Mesendoderm (in vitro differentiated cells): ENCODE data around the gene ITPR3.

Source experiments
- DNase-seq: peaks from one replicate; pipeline ENCODE4 v3.0.0; 2013
- H2AK5ac ChIP-seq: 2 replicates; pipeline ENCODE4 v1.6.1; 2013; ENCODE audit warnings: low read length, inconsistent platforms
- H2BK120ac ChIP-seq: 2 replicates; pipeline ENCODE4 v1.6.1; 2013; ENCODE audit warnings: low read depth, mild to moderate bottlenecking, low read length, moderate library complexity, mixed read lengths
- H2BK15ac ChIP-seq: replicated peaks from 2 replicates; pipeline ENCODE4 v1.6.1; 2013; ENCODE audit warnings: low read depth, mild to moderate bottlenecking, moderate library complexity
- H2BK5ac ChIP-seq: 2 replicates; pipeline ENCODE4 v1.6.1; 2013; ENCODE audit warnings: low read length, inconsistent platforms
- H3K18ac ChIP-seq: 2 replicates; pipeline ENCODE4 v1.6.1; 2013; ENCODE audit warnings: mild to moderate bottlenecking, low read length, mixed read lengths
- H3K23ac ChIP-seq: one replicate; pipeline ENCODE4 v1.6.1; 2013; ENCODE audit warnings: low read length
- H3K27ac ChIP-seq: 2 replicates; pipeline ENCODE4 v1.5.1; 2013; ENCODE audit warnings: low read depth, mild to moderate bottlenecking, inconsistent platforms, low read length, moderate library complexity
- H3K27me3 ChIP-seq: 2 replicates; pipeline ENCODE4 v1.6.1; 2013; ENCODE audit warnings: low read length, control low read depth, mild to moderate bottlenecking, inconsistent platforms; ENCODE audit not compliant: insufficient read depth, poor library complexity
- H3K36me3 ChIP-seq: 2 replicates; pipeline ENCODE4 v1.6.1; 2013; ENCODE audit warnings: low read length, inconsistent platforms; ENCODE audit not compliant: control insufficient read depth, insufficient read depth
- H3K4ac ChIP-seq: one replicate; pipeline ENCODE4 v1.6.1; 2013; ENCODE audit warnings: low read depth, mild to moderate bottlenecking, low read length, moderate library complexity
- H3K4me1 ChIP-seq: 2 replicates; pipeline ENCODE4 v1.6.1; 2013; ENCODE audit warnings: low read depth, low read length, inconsistent platforms; ENCODE audit not compliant: control insufficient read depth
- H3K4me2 ChIP-seq: 2 replicates; pipeline ENCODE4 v1.6.1; 2013; ENCODE audit warnings: low read length
- H3K4me3 ChIP-seq: 2 replicates; pipeline ENCODE4 v1.5.1; 2013; ENCODE audit warnings: mild to moderate bottlenecking, low read length
- H3K56ac ChIP-seq: one replicate; pipeline ENCODE4 v1.6.1; 2013; ENCODE audit warnings: low read length
- H3K79me1 ChIP-seq: 2 replicates; pipeline ENCODE4 v1.6.1; 2013; ENCODE audit warnings: low read length, inconsistent platforms
- H3K79me2 ChIP-seq: 2 replicates; pipeline ENCODE4 v1.6.1; 2013; ENCODE audit warnings: mild to moderate bottlenecking, low read length; ENCODE audit not compliant: control insufficient read depth, insufficient read depth
- H3K9ac ChIP-seq: 2 replicates; pipeline ENCODE4 v1.6.1; 2013; ENCODE audit warnings: low read length, inconsistent platforms
- H4K5ac ChIP-seq: one replicate; pipeline ENCODE4 v1.6.1; 2013; ENCODE audit warnings: low read length
- H4K8ac ChIP-seq: one replicate; pipeline ENCODE4 v1.6.1; 2013; ENCODE audit warnings: low read depth, mild to moderate bottlenecking, control low read depth, low read length, moderate library complexity
- WGBS: extraction: QIAGEN DNeasy Blood & Tissue Kit; methylation state at CpG from one replicate; pipeline ENCODE4 v1.1.7; 2013; ENCODE audit warnings: low lambda C conversion rate, missing lambda C conversion rate; ENCODE audit not compliant: insufficient coverage; ENCODE audit errors: extremely low coverage; 5-methylcytosine and 5-hydroxymethylcytosine counted together

Gene ITPR3

GRCh38 chr6:33720998-33721397, 99.9 kb downstream of the ITPR3 start:
- Histone ChIP-seq H4K5ac (no peak overlapping the region), H3K4me2 (no peak overlapping the region), H3K36me3 (no peaks in the 10 kb centered on the region), H3K27me3 (no peaks in the 10 kb centered on the region), H2BK120ac (no peak overlapping the region), H4K8ac (no peak overlapping the region), H3K79me2 (no peaks in the 10 kb centered on the region), H3K27ac (no peak overlapping the region), H3K9ac (no peak overlapping the region), H3K4ac (no peak overlapping the region), H3K4me1 (no peaks in the 10 kb centered on the region), H3K56ac (no peak overlapping the region), H3K4me3 (no peak overlapping the region), H3K23ac (no peak overlapping the region), H2BK5ac (no peak overlapping the region), H3K79me1 (no peaks in the 10 kb centered on the region), H2BK15ac (no peak overlapping the region), H3K18ac (no peak overlapping the region), H2AK5ac (no peak overlapping the region)
- no peak for DNase-seq
- WGBS = no CpG with 5 or more reads among the region's 1 CpG

GRCh38 chr6:33721508-33721907, 100.4 kb downstream of the ITPR3 start:
- Histone ChIP-seq H2BK5ac (no peak overlapping the region), H3K4ac (no peak overlapping the region), H3K27ac (no peak overlapping the region), H3K18ac (no peak overlapping the region), H4K8ac (no peak overlapping the region), H3K9ac (no peak overlapping the region), H2BK15ac (no peak overlapping the region), H3K4me2 (no peak overlapping the region), H3K23ac (no peak overlapping the region), H3K79me1 (no peaks in the 10 kb centered on the region), H2BK120ac (no peak overlapping the region), H3K36me3 (no peaks in the 10 kb centered on the region), H4K5ac (no peak overlapping the region), H2AK5ac (no peak overlapping the region), H3K4me1 (no peaks in the 10 kb centered on the region), H3K79me2 (no peaks in the 10 kb centered on the region), H3K27me3 (no peaks in the 10 kb centered on the region), H3K56ac (no peak overlapping the region), H3K4me3 (no peak overlapping the region)
- no peak for DNase-seq
- WGBS = no CpG with 5 or more reads among the region's 5 CpGs

GRCh38 chr6:33722103-33722623, 101.0 kb downstream of the ITPR3 start:
- no peak overlapping the region for H2AK5ac ChIP-seq
- no peak overlapping the region for H3K56ac ChIP-seq
- no peaks in the 10 kb centered on the region for H3K4me1 ChIP-seq
- no peak overlapping the region for H3K9ac ChIP-seq
- no peak overlapping the region for H3K23ac ChIP-seq
- no peaks in the 10 kb centered on the region for H3K36me3 ChIP-seq
- H3K18ac ChIP-seq = no peak overlapping the region
- H2BK120ac ChIP-seq = no peak overlapping the region
- no peaks in the 10 kb centered on the region for H3K27me3 ChIP-seq
- no peak overlapping the region for H3K27ac ChIP-seq
- H2BK15ac ChIP-seq = no peak overlapping the region
- no CpG with 5 or more reads among the region's 5 CpGs for WGBS
- H4K8ac ChIP-seq = no peak overlapping the region
- no peak for DNase-seq
- no peak overlapping the region for H2BK5ac ChIP-seq
- no peak overlapping the region for H4K5ac ChIP-seq
- H3K79me1 ChIP-seq = no peaks in the 10 kb centered on the region
- H3K79me2 ChIP-seq = no peaks in the 10 kb centered on the region
- H3K4me2 ChIP-seq = no peak overlapping the region
- H3K4me3 ChIP-seq = no peak overlapping the region
- H3K4ac ChIP-seq = no peak overlapping the region

- H2BK120ac ChIP-seq = no peak overlapping the region
- no peak overlapping the region for H3K9ac ChIP-seq
- no peak overlapping the region for H2BK5ac ChIP-seq
- no peak overlapping the region for H3K27ac ChIP-seq
- H3K4ac ChIP-seq = no peak overlapping the region
- no peak overlapping the region for H4K5ac ChIP-seq
- no peak overlapping the region for H2AK5ac ChIP-seq
- no peaks in the 10 kb centered on the region for H3K79me2 ChIP-seq
- no peak overlapping the region for H4K8ac ChIP-seq
- no peaks in the 10 kb centered on the region for H3K36me3 ChIP-seq
- no peak overlapping the region for H3K23ac ChIP-seq
- no peak overlapping the region for H3K4me3 ChIP-seq
- H3K27me3 ChIP-seq = no peaks in the 10 kb centered on the region
- H2BK15ac ChIP-seq = no peak overlapping the region
- no peak overlapping the region for H3K18ac ChIP-seq
- no peaks in the 10 kb centered on the region for H3K4me1 ChIP-seq
- WGBS = no CpG with 5 or more reads among the region's 3 CpGs
- no peaks in the 10 kb centered on the region for H3K79me1 ChIP-seq
- H3K4me2 ChIP-seq = no peak overlapping the region
- no peak overlapping the region for H3K56ac ChIP-seq
- DNase-seq = no peak
Measured at GRCh38 chr6:33723371-33724085, 102.4 kb downstream of the ITPR3 start.

DNA sequence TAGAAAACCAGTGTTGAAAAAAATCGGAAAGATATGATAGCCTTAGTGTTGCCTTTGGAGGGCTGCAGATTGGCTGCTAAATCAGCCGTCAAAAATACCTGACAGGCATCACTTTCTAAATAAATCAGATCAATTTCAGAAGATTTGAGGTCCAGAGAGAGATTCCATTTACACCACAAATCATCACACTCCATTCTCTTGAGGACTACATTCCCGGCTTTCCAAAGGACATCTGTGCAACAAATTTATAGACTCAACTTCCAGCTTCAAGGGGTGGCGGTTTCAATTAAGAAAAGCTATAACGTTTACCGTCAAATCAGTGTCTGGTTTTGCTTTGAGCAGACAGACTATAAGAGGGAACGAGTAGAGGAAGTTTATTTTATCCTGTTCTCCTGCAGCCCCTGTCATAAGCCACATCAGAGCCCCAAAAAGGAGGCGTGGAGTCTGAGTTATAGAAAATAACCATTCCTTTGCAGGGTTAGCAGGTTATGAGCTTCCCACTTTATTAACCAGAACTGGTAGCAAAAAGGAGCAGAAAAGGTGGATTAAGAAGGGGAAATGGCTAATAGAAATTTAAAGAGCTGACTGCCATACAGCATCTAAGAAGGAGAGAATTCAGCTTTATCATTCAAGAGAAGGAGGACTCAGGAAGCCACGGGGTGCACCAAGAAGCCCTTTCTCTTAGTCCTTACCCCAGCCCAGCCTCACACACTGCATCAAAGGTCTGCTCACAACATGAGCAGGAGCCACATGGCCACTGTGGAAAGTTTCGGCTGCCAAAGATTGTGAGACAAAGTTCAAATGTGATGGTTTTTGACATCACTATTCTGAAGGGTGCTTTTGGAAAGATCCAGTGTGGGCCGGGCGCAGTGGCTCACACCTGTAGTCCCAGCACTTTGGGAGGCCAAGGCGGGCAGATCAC, 103.2 kb downstream of the ITPR3 start:
- H3K18ac ChIP-seq = no peak overlapping the region

More for the DNA sequence above, 103.2 kb downstream of the ITPR3 start:
- Histone ChIP-seq H2BK15ac (no peak overlapping the region), H3K27ac (no peak overlapping the region), H3K56ac (no peak overlapping the region), H4K8ac (no peak overlapping the region), H3K4ac (no peak overlapping the region), H3K79me1 (no peaks in the 10 kb centered on the region), H3K4me3 (no peak overlapping the region), H2BK120ac (no peak overlapping the region), H3K36me3 (no peaks in the 10 kb centered on the region), H3K79me2 (no peaks in the 10 kb centered on the region), H4K5ac (no peak overlapping the region), H3K9ac (no peak overlapping the region), H2BK5ac (no peak overlapping the region), H3K23ac (no peak overlapping the region), H3K27me3 (no peaks in the 10 kb centered on the region), H2AK5ac (no peak overlapping the region), H3K4me2 (no peak overlapping the region), H3K4me1 (no peaks in the 10 kb centered on the region)
- no peak for DNase-seq
- WGBS = no CpG with 5 or more reads among the region's 13 CpGs
